HepG2 (cell line): ENCODE measurements around the gene SLC22A31. TPM values are rescaled to one million over a fixed set of nuclear protein-coding genes. Genes with fewer than 3 reads are reported as not detected.

Source experiments
- AKAP8 ChIP-seq: sonication (generic); formaldehyde crosslinking; IDR thresholded peaks from 2 replicates; pipeline ENCODE4 v1.5.1; 2020; ENCODE audit warnings: mild to moderate bottlenecking, missing genetic modification reagents
- ARNTL ChIP-seq: sonication (generic); formaldehyde crosslinking; IDR thresholded peaks from 2 replicates; pipeline ENCODE4 v1.4.0; 2020; ENCODE audit warnings: mild to moderate bottlenecking, missing genetic modification reagents
- CENPT ChIP-seq: sonication (generic); formaldehyde crosslinking; IDR thresholded peaks from 2 replicates; pipeline ENCODE4 v1.8.0; 2022; ENCODE audit warnings: low read depth, mild to moderate bottlenecking, moderate library complexity, missing genetic modification reagents
- FOSL1 ChIP-seq: sonication (generic); formaldehyde crosslinking; IDR thresholded peaks from 2 replicates; pipeline ENCODE4 v1.9.0; 2021; ENCODE audit warnings: missing genetic modification reagents, borderline replicate concordance
- HES4 ChIP-seq: sonication (generic); formaldehyde crosslinking; IDR thresholded peaks from 2 replicates; pipeline ENCODE4 v1.9.0; 2021; ENCODE audit warnings: mild to moderate bottlenecking, missing genetic modification reagents, borderline replicate concordance
- IRX3 ChIP-seq: sonication (generic); formaldehyde crosslinking; IDR thresholded peaks from 2 replicates; pipeline ENCODE4 v1.8.1; 2023; ENCODE audit warnings: mild to moderate bottlenecking, low read depth, missing genetic modification reagents, borderline replicate concordance
- PHF8 ChIP-seq: sonication (generic); formaldehyde crosslinking; IDR thresholded peaks from 2 replicates; pipeline ENCODE4 v1.5.0; 2020; ENCODE audit warnings: missing genetic modification reagents
- RFXANK ChIP-seq: IDR thresholded peaks from 2 replicates; pipeline ENCODE4 v1.6.1; 2016
- TEAD2 ChIP-seq: sonication (generic); formaldehyde crosslinking; IDR thresholded peaks from 2 replicates; pipeline ENCODE4 v1.9.0; 2021; ENCODE audit warnings: missing genetic modification reagents
- ZNF292 ChIP-seq: sonication (generic); formaldehyde crosslinking; IDR thresholded peaks from 2 replicates; pipeline ENCODE4 v1.8.1; 2022; ENCODE audit warnings: mild to moderate bottlenecking, low read depth, missing genetic modification reagents, borderline replicate concordance
- ZNF317 ChIP-seq: sonication (generic); formaldehyde crosslinking; IDR thresholded peaks from 2 replicates; pipeline ENCODE4 v1.5.0; 2020; ENCODE audit warnings: mild to moderate bottlenecking, missing genetic modification reagents
- ZNF549 ChIP-seq: sonication (generic); formaldehyde crosslinking; IDR thresholded peaks from 2 replicates; pipeline ENCODE4 v1.5.0; 2020; ENCODE audit warnings: missing genetic modification reagents
- ZNF772 ChIP-seq: sonication (generic); formaldehyde crosslinking; IDR thresholded peaks from 2 replicates; pipeline ENCODE4 v1.5.0; 2020; ENCODE audit warnings: mild to moderate bottlenecking, missing genetic modification reagents
- ZNF891 ChIP-seq: sonication (generic); formaldehyde crosslinking; IDR thresholded peaks from 2 replicates; pipeline ENCODE4 v1.5.0; 2020; ENCODE audit warnings: mild to moderate bottlenecking, missing genetic modification reagents
- ZSCAN29 ChIP-seq: sonication (generic); formaldehyde crosslinking; conservative IDR thresholded peaks from 2 replicates; pipeline ENCODE4 v1.4.0; 2020; ENCODE audit warnings: mild to moderate bottlenecking, missing genetic modification reagents
- polyA plus RNA-seq, 8 experiments: library from polyadenylated mRNA; depleted of rRNA in 3 of 8; stranded (reverse) in 7 of 8; unstranded in 1 of 8; fragments of >200 nt; fragmentation: Illumina TruSeq in 4 of 8; extraction: Trizol in 4 of 8; gene quantifications; 2 replicates each; pipeline versions ENCODE4 v1.2.1 to v1.2.3, GENCODE V29; 2011 to 2016; ENCODE audit warnings: low read depth in 4 of 8, missing spikeins in 1 of 8, mixed read lengths in 1 of 8; ENCODE audit not compliant: insufficient read depth in 1 of 8
- total RNA-seq, 5 experiments: library from RNA; depleted of rRNA; stranded (reverse); fragments of >200 nt; fragmentation: Illumina TruSeq; extraction: Trizol; gene quantifications; 2 replicates each; pipeline ENCODE4 v1.2.3, GENCODE V29; 2016; ENCODE audit warnings: low read depth in 1 of 5
- TF ChIP-seq, protein P1 (sequence below): sonication (generic); formaldehyde crosslinking; IDR thresholded peaks from 2 replicates; pipeline ENCODE4 v1.5.0; 2020; ENCODE audit warnings: missing genetic modification reagents
- TF ChIP-seq, protein P2 (sequence below): IDR thresholded peaks from 2 replicates; pipeline ENCODE4 v1.6.1; 2016; ENCODE audit warnings: low read depth, missing genetic modification reagents, missing compliant biosample characterization
- TF ChIP-seq, protein P3 (sequence below): sonication (generic); formaldehyde crosslinking; IDR thresholded peaks from 2 replicates; pipeline ENCODE4 v1.4.0; 2020; ENCODE audit warnings: mild to moderate bottlenecking, missing genetic modification reagents, borderline replicate concordance

SLC22A31 gene
- total and polyA plus RNA-seq, 2 of the 13 experiments (the other 11 are each of a cell fraction or from before 2014, with no cell fraction given) = 67.3 to 83.3 TPM

DNA sequence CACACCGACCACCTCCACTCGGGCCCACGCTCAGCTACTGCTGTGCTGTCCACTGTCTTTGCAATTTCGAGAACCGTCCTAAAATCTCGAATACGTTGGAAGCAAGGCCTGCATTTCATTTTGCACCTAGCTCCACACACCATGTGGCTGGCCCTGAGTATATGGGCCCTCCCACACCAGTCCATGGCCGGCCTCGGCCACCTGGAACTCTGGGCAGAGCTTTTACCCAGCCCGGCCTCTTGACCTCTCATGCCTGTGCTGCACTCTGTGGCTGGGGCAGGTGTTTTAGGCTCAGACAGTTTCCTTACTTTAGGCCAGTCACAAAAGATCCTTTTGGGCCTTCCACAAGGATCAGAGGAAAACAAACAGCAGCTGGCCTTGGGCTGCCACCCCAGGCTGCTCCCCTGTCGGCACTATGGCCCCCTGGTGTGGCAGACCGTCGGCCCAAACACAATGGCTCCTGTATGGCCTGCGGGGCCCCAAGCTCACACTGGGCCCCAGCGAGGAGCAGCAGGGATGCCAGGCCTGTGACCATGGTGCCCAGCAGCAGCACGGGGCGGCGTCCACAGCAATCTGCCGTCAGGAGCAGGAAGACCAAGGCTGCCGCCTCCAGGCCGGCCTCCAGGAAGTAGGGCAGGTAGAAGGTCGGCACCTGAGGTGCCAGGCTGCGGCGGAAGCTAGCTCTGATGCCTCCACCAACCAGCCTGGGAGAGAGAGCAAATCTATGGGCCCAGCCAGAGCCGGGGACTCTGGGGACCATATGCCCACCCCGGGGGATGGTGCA, 2.5 kb downstream of the SLC22A31 start (continued):
- TF ChIP-seq, protein P1, sequence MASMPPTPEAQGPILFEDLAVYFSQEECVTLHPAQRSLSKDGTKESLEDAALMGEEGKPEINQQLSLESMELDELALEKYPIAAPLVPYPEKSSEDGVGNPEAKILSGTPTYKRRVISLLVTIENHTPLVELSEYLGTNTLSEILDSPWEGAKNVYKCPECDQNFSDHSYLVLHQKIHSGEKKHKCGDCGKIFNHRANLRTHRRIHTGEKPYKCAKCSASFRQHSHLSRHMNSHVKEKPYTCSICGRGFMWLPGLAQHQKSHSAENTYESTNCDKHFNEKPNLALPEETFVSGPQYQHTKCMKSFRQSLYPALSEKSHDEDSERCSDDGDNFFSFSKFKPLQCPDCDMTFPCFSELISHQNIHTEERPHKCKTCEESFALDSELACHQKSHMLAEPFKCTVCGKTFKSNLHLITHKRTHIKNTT = no peak
- TF ChIP-seq TEAD2 (CRISPR knock-in tag) = no peak
- 0 out of 2 replicates have a peak, but pooled peaks have one; percentile 10 for TF ChIP-seq HES4 (CRISPR knock-in tag)
- TF ChIP-seq FOSL1 (CRISPR knock-in tag) = peak; percentile 14; the same call in 1 of the 2 replicates
- TF ChIP-seq ARNTL (CRISPR knock-in tag) = no peak; the same call in none of the 2 replicates
- TF ChIP-seq, protein P2, sequence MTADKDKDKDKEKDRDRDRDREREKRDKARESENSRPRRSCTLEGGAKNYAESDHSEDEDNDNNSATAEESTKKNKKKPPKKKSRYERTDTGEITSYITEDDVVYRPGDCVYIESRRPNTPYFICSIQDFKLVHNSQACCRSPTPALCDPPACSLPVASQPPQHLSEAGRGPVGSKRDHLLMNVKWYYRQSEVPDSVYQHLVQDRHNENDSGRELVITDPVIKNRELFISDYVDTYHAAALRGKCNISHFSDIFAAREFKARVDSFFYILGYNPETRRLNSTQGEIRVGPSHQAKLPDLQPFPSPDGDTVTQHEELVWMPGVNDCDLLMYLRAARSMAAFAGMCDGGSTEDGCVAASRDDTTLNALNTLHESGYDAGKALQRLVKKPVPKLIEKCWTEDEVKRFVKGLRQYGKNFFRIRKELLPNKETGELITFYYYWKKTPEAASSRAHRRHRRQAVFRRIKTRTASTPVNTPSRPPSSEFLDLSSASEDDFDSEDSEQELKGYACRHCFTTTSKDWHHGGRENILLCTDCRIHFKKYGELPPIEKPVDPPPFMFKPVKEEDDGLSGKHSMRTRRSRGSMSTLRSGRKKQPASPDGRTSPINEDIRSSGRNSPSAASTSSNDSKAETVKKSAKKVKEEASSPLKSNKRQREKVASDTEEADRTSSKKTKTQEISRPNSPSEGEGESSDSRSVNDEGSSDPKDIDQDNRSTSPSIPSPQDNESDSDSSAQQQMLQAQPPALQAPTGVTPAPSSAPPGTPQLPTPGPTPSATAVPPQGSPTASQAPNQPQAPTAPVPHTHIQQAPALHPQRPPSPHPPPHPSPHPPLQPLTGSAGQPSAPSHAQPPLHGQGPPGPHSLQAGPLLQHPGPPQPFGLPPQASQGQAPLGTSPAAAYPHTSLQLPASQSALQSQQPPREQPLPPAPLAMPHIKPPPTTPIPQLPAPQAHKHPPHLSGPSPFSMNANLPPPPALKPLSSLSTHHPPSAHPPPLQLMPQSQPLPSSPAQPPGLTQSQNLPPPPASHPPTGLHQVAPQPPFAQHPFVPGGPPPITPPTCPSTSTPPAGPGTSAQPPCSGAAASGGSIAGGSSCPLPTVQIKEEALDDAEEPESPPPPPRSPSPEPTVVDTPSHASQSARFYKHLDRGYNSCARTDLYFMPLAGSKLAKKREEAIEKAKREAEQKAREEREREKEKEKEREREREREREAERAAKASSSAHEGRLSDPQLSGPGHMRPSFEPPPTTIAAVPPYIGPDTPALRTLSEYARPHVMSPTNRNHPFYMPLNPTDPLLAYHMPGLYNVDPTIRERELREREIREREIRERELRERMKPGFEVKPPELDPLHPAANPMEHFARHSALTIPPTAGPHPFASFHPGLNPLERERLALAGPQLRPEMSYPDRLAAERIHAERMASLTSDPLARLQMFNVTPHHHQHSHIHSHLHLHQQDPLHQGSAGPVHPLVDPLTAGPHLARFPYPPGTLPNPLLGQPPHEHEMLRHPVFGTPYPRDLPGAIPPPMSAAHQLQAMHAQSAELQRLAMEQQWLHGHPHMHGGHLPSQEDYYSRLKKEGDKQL (CRISPR knock-in tag) = peak; percentile 86
- TF ChIP-seq AKAP8 (CRISPR knock-in tag) = peak; percentile 40; the same call in 1 of the 2 replicates
- TF ChIP-seq IRX3 = 0 out of 2 replicates have a peak, but pooled peaks have one; percentile 9
- peak; percentile 71; the same call in 1 of the 2 replicates for TF ChIP-seq ZSCAN29 (CRISPR knock-in tag)
- TF ChIP-seq CENPT = 0 out of 2 replicates have a peak, but pooled peaks have one; percentile 33
- TF ChIP-seq RFXANK (CRISPR knock-in tag) = peak; percentile 59; the same call in 1 of the 2 replicates
- TF ChIP-seq ZNF292 (CRISPR knock-in tag) = peak; percentile 87
- TF ChIP-seq ZNF891 (CRISPR knock-in tag) = 0 out of 2 replicates have a peak, but pooled peaks have one; percentile 15
- TF ChIP-seq, protein P3, sequence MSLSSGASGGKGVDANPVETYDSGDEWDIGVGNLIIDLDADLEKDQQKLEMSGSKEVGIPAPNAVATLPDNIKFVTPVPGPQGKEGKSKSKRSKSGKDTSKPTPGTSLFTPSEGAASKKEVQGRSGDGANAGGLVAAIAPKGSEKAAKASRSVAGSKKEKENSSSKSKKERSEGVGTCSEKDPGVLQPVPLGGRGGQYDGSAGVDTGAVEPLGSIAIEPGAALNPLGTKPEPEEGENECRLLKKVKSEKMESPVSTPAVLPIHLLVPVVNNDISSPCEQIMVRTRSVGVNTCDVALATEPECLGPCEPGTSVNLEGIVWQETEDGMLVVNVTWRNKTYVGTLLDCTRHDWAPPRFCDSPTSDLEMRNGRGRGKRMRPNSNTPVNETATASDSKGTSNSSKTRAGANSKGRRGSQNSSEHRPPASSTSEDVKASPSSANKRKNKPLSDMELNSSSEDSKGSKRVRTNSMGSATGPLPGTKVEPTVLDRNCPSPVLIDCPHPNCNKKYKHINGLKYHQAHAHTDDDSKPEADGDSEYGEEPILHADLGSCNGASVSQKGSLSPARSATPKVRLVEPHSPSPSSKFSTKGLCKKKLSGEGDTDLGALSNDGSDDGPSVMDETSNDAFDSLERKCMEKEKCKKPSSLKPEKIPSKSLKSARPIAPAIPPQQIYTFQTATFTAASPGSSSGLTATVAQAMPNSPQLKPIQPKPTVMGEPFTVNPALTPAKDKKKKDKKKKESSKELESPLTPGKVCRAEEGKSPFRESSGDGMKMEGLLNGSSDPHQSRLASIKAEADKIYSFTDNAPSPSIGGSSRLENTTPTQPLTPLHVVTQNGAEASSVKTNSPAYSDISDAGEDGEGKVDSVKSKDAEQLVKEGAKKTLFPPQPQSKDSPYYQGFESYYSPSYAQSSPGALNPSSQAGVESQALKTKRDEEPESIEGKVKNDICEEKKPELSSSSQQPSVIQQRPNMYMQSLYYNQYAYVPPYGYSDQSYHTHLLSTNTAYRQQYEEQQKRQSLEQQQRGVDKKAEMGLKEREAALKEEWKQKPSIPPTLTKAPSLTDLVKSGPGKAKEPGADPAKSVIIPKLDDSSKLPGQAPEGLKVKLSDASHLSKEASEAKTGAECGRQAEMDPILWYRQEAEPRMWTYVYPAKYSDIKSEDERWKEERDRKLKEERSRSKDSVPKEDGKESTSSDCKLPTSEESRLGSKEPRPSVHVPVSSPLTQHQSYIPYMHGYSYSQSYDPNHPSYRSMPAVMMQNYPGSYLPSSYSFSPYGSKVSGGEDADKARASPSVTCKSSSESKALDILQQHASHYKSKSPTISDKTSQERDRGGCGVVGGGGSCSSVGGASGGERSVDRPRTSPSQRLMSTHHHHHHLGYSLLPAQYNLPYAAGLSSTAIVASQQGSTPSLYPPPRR = peak; percentile 95
- peak; percentile 68 for TF ChIP-seq PHF8 (CRISPR knock-in tag)
- peak; percentile 62 for TF ChIP-seq ZNF772
- TF ChIP-seq ZNF549 (CRISPR knock-in tag) = no peak
- TF ChIP-seq ZNF317 = no peak
